Keratinocyte (primary cell): ENCODE data around the gene CCAR1.

ENCODE experiments used
- CTCF ChIP-seq, 3 experiments: IDR thresholded peaks in 1 of 3; conservative IDR thresholded peaks in 1 of 3; optimal IDR thresholded peaks in 1 of 3; 2 replicates in 2 of 3; 3 replicates in 1 of 3; pipeline versions ENCODE3 to v1.5.1; 2011; ENCODE audit warnings: low read length in 3 of 3, mild to moderate bottlenecking in 3 of 3, moderate library complexity in 2 of 3, control low read depth in 1 of 3, inconsistent platforms in 1 of 3; ENCODE audit not compliant: insufficient read depth in 2 of 3; ENCODE audit errors: extremely low read depth in 1 of 3
- EZH2 ChIP-seq: IDR thresholded peaks from one replicate; pipeline ENCODE4 v1.6.1; 2012; ENCODE audit warnings: inconsistent platforms, mild to moderate bottlenecking, low read length, moderate library complexity

- TF ChIP-seq CTCF (optimal IDR thresholded peaks at IDR 0.05 in 1 of 3, IDR thresholded peaks at IDR 0.05 in 1 of 3, conservative IDR thresholded peaks at IDR 0.05 in 1 of 3; ENCODE audit: extremely low read depth in 1 of 3, insufficient read depth in 2 of 3, low read length in 3 of 3) (no peak), EZH2 (no peak)
Measured at GRCh38 chr10:68742397-68742796, 21.4 kb downstream of the CCAR1 start.
